Lower leg skin (tissue), 3 donors: Measurements from ENCODE around the gene HELQ.

Source experiments
- CTCF ChIP-seq, 3 donors: fragments of 450-650 bp; IDR thresholded peaks; one replicate each; pipeline ENCODE4 v1.5.1; 2016; ENCODE audit warnings: antibody characterized with exemption in 3 of 3, mild to moderate bottlenecking in 3 of 3, moderate library complexity in 2 of 3
- POLR2A ChIP-seq, 2 donors: fragments of 450-650 bp; IDR thresholded peaks; one replicate each; pipeline ENCODE4 v1.6.1; 2016 to 2017; ENCODE audit warnings: antibody characterized with exemption in 2 of 2, mild to moderate bottlenecking in 1 of 2, moderate library complexity in 1 of 2

DNA sequence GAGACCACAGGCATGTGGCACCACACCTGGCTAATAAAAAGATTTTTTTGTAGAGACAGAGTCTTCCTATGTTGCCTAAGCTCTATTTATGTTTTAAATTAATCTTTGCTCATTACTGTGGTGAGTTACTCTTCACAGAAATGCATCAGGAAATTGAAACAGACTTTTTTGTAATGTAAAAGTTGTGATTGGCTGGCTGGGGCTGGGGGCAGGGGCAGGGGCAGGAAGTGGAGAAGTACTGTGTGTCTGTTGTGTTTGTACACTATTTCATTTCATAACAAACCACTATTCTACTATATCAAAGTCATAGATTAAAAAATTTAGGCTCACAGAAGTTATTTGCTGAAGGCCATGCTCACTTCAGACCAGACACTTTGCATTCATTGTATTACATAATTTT is 48.4 kb upstream of the HELQ start:
- TF ChIP-seq CTCF (IDR thresholded peaks at IDR 0.05) (no peak), POLR2A (IDR thresholded peaks at IDR 0.05) (no peak)
